Breast epithelium (tissue), 4 donors: ENCODE data around the gene UBE3B. TPM values are rescaled to one million over a fixed set of nuclear protein-coding genes. Genes with fewer than 3 reads are reported as not detected.

Experiments used
- DNase-seq, 2 donors: peaks; one replicate each; pipeline ENCODE4 v3.0.0-alpha.2; 2019; ENCODE audit warnings: low spot score in 2 of 2
- H3K27ac ChIP-seq, 2 donors: fragments of 200-600 bp; sonication (generic) in 1 of 2; one replicate each; pipeline ENCODE4 v1.5.1; 2016 to 2019; ENCODE audit warnings: mild to moderate bottlenecking in 1 of 2
- H3K27me3 ChIP-seq, 2 donors: fragments of 200-600 bp; sonication (generic) in 1 of 2; one replicate each; pipeline versions ENCODE4 v1.5.1 to v1.6.0; 2017 to 2019; ENCODE audit warnings: control low read depth in 1 of 2, mild to moderate bottlenecking in 1 of 2
- H3K36me3 ChIP-seq: fragments of 200-600 bp; one replicate; pipeline ENCODE4 v1.5.1; 2019
- H3K4me1 ChIP-seq, 2 donors: fragments of 200-600 bp; sonication (generic); one replicate each; pipeline ENCODE4 v1.5.1; 2016 to 2019; ENCODE audit warnings: control low read depth in 1 of 2
- H3K4me3 ChIP-seq, 3 donors: fragments of 200-600 bp; sonication (generic); 1 replicate in 2 of 3; 2 replicates in 1 of 3; pipeline ENCODE4 v1.5.1; 2016 to 2019; ENCODE audit warnings: mild to moderate bottlenecking in 3 of 3, moderate library complexity in 2 of 3
- H3K9me3 ChIP-seq, 2 donors: fragments of 200-600 bp; sonication (generic) in 1 of 2; one replicate each; pipeline ENCODE4 v1.5.1; 2016 to 2019; ENCODE audit warnings: control low read depth in 1 of 2
- CTCF ChIP-seq, 3 donors: fragments of 450-650 bp; IDR thresholded peaks; one replicate each; pipeline ENCODE4 v1.5.1; 2016 to 2017; ENCODE audit warnings: antibody characterized with exemption in 3 of 3, mild to moderate bottlenecking in 3 of 3, moderate library complexity in 3 of 3
- POLR2A ChIP-seq: fragments of 450-650 bp; IDR thresholded peaks from one replicate; pipeline ENCODE4 v1.6.1; 2016; ENCODE audit warnings: antibody characterized with exemption, mild to moderate bottlenecking, moderate library complexity
- POLR2AphosphoS5 ChIP-seq, 3 donors: sonication (generic); formaldehyde crosslinking; IDR thresholded peaks; one replicate each; pipeline ENCODE4 v1.6.1; 2017; ENCODE audit warnings: antibody characterized with exemption in 3 of 3
- intact Hi-C: fragments of 100-400 bp; cut with DNase I; formaldehyde crosslinking; loops from one replicate; pipeline ENCODE4 v1.15.1; 2023; ENCODE audit warnings: low total_unique reads
- total RNA-seq, 3 donors: library from RNA; depleted of rRNA; stranded (reverse); fragments of >200 nt; gene quantifications; one replicate each; pipeline ENCODE4 v1.1.0, GENCODE V29; 2016

The UBE3B gene
- total RNA-seq, 3 donors from 2014 or later = 34.7 to 54.7 (median 47.7) TPM

GRCh38 chr12:109552971-109553370 is 75.5 kb downstream of the UBE3B start:
- H3K27me3 ChIP-seq = peaks cover 0 to 16% of the 10 kb centered on the region in 2 donors
- H3K9me3 ChIP-seq = no peaks in the 10 kb centered on the region
- TF ChIP-seq POLR2AphosphoS5 (IDR thresholded peaks at IDR 0.05) (no peak), POLR2A (no peak), CTCF (IDR thresholded peaks at IDR 0.05) (no peak)
- no peak overlapping the region for H3K27ac ChIP-seq
- intact Hi-C loops = loop anchor here (5.0 kb wide), 1 partner anchor 1049 kb away; no protein-coding TSS in a partner anchor
- H3K4me1 ChIP-seq = no peaks in the 10 kb centered on the region
- no peaks in the 10 kb centered on the region for H3K36me3 ChIP-seq
- no peak overlapping the region for H3K4me3 ChIP-seq
- DNase-seq = no peak

GRCh38 chr12:109553483-109553882 is 76.0 kb downstream of the UBE3B start:
- TF ChIP-seq CTCF (IDR thresholded peaks at IDR 0.05) (no peak), POLR2AphosphoS5 (IDR thresholded peaks at IDR 0.05) (no peak), POLR2A (no peak)
- no peak overlapping the region for H3K4me3 ChIP-seq
- peaks cover 0 to 12% of the 10 kb centered on the region in 2 donors for H3K27me3 ChIP-seq
- no peaks in the 10 kb centered on the region for H3K9me3 ChIP-seq
- no peak overlapping the region for H3K27ac ChIP-seq
- no peaks in the 10 kb centered on the region for H3K4me1 ChIP-seq
- no peak for DNase-seq
- H3K36me3 ChIP-seq = no peaks in the 10 kb centered on the region
- intact Hi-C loops = loop anchor here (5.0 kb wide), 1 partner anchor 1049 kb away; no protein-coding TSS in a partner anchor

GRCh38 chr12:109553906-109554500 is 76.6 kb downstream of the UBE3B start:
- H3K36me3 ChIP-seq = no peaks in the 10 kb centered on the region
- TF ChIP-seq POLR2AphosphoS5 (IDR thresholded peaks at IDR 0.05) = no peak
- no peak for TF ChIP-seq POLR2A
- TF ChIP-seq CTCF (IDR thresholded peaks at IDR 0.05) = no peak
- H3K4me1 ChIP-seq = no peaks in the 10 kb centered on the region
- H3K4me3 ChIP-seq = no peak overlapping the region
- peaks cover 0 to 8% of the 10 kb centered on the region in 2 donors for H3K27me3 ChIP-seq
- DNase-seq = no peak
- no peak overlapping the region for H3K27ac ChIP-seq
- intact Hi-C loops = loop anchor here (5.0 kb wide), 1 partner anchor 1048 kb away; no protein-coding TSS in a partner anchor
- H3K9me3 ChIP-seq = no peaks in the 10 kb centered on the region

- Histone ChIP-seq H3K4me3 (no peak overlapping the region), H3K9me3 (no peaks in the 10 kb centered on the region), H3K27me3 (peaks cover 0 to 8% of the 10 kb centered on the region in 2 donors), H3K27ac (no peak overlapping the region), H3K36me3 (no peaks in the 10 kb centered on the region), H3K4me1 (no peaks in the 10 kb centered on the region)
- TF ChIP-seq POLR2A = no peak
- no peak for TF ChIP-seq CTCF (IDR thresholded peaks at IDR 0.05)
- TF ChIP-seq POLR2AphosphoS5 (IDR thresholded peaks at IDR 0.05) = no peak
- DNase-seq = no peak
- intact Hi-C loops = loop anchor here (5.0 kb wide), 1 partner anchor 1048 kb away; no protein-coding TSS in a partner anchor
Measured at GRCh38 chr12:109554761-109555160, 77.3 kb downstream of the UBE3B start.

GRCh38 chr12:109555431-109556315 is 78.2 kb downstream of the UBE3B start:
- Histone ChIP-seq H3K36me3 (no peaks in the 10 kb centered on the region), H3K4me1 (no peaks in the 10 kb centered on the region), H3K9me3 (no peaks in the 10 kb centered on the region), H3K27me3 (no peaks in the 10 kb centered on the region), H3K4me3 (no peak overlapping the region), H3K27ac (no peak overlapping the region)
- no peak for DNase-seq
- intact Hi-C loops = no loop called here
- TF ChIP-seq CTCF (IDR thresholded peaks at IDR 0.05) (no peak), POLR2A (no peak), POLR2AphosphoS5 (IDR thresholded peaks at IDR 0.05) (no peak)
